GM18870 (cell line): Measurements from ENCODE around the gene PGBD5.
"Not testable (repeated sequence)": the region's sequence is repeated elsewhere in the genome, so short reads cannot be mapped to it uniquely, and the experiment has no call there.

Experiments used
- ATAC-seq: cut with Tn5 transposase; IDR thresholded peaks from one replicate; pipeline ENCODE4 v1.9.1; 2021; ENCODE audit warnings: moderate library complexity; ENCODE audit not compliant: unreplicated experiment

PGBD5 gene, protein sequence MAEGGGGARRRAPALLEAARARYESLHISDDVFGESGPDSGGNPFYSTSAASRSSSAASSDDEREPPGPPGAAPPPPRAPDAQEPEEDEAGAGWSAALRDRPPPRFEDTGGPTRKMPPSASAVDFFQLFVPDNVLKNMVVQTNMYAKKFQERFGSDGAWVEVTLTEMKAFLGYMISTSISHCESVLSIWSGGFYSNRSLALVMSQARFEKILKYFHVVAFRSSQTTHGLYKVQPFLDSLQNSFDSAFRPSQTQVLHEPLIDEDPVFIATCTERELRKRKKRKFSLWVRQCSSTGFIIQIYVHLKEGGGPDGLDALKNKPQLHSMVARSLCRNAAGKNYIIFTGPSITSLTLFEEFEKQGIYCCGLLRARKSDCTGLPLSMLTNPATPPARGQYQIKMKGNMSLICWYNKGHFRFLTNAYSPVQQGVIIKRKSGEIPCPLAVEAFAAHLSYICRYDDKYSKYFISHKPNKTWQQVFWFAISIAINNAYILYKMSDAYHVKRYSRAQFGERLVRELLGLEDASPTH

DNA sequence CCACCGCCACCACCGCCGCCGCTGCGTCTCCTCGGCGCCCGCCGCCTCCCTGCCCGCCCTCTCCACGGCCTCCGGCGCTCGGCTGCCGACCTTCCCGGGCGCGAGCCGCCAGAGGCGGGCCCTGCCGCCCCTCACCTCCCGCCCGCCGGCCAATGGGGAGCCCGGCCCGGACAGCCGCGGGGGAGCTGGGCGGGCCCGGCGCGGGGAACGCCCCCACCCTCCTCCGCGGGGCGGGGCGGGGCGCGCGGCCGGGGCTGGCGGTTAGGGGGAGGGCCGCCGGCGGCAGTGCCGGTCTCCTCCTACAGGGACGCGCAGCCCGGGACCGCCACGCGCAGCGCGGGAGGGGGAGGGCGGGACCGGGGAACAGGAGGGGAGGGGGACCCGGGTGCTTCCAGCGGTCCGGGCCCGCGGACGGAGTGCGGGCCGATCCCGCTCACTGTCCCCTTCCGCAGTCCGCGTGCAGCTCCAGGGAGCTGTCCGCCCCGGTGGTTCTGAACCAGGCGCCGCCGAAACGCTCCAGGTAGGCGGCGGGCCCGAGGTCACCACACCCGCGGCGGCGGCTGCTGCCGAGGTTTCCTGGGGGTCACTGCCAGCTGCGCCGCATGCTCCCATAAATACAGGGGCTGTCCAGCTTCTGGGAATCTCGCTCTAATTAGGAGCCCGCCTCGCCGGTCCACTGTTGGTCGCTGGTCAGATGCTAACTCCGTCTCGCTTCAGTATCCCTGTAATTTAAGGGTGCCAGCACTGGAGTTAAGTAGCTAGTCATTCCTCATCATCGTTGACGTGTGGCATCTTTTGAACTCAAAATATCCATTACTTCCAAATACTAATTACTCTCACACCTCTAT, at the start of gene PGBD5:
TSS of gene PGBD5 (minus strand) at position 87 of the 848 bp plus-strand sequence. CDS start 404 bp downstream, outside the sequence.
- ATAC-seq = no peak

DNA sequence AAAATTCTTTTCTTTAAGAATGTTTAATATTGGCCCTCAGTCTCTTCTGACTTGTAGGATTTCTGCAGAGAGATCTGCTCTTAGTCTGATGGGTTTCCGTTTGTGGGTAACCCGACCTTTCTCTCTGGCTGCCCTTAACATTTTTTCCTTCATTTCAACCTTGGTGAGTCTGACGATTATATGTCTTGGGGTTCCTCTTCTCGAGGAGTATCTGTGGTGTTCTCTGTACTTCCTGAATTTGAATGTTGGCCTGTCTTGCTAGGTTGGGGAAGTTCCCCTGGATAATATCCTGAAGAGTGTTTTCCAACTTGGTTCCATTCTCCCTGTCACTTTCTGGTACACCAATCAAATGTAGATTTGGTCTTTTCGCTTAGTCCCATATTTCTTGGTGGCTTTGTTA, 48.8 kb upstream of the PGBD5 start:
- not testable (repeated sequence) for ATAC-seq

DNA sequence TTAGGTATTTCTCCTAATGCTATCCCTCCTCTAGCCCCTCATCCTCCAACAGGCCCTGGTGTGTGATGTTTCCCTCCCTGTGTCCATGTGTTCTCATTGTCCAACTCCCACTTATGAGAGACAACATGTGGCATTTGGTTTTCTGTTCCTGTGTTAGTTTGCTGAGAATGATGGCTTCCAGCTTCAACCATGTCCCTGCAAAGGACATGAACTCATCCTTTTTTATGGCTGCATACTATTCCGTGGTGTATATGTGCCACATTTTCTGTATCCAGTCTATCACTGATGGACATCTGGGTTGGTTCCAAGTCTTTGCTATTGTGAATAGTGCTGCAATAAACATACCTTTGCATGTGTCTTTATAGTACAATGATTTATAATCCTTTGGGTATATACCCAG, 44.6 kb upstream of the PGBD5 start:
- not testable (repeated sequence) for ATAC-seq

DNA sequence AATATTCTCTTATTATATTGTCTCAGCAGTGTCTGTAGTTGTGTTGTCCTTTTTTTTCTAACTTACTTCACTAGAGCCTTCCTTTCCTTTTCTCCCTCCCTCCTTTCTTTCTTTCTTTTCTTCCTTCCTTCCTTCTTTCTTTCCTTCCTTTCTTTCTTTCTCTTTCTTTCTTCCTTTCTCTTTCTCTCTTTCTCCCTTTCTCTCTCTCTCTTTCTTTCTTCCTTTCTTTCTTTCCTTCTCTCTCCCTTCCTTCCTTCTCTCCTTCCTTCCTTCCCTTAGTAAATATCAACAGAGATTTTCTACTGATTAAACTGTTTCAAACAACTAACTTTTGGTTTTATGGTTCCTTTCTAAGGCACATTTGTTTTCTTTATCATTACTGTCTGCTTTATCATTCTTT, 43.1 kb upstream of the PGBD5 start:
- no peak for ATAC-seq

DNA sequence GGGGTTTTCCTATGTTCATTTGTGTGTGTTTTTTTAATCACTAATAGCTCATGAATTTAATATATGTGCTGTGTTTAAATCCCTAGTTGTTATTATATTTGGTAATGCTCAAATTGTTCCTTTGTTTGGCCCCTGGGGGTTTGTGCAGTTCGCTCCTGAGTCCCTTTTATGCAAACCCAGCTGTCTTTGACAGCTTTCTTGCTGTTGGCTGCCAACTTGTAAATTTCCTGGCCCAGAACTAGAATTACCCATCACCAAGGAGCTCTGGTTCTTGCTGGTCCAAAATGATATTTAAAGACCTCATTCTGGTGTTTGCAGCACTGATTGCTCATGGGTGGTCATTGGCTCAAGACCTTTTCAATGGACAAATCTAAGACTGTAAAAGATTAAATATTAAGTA, 39.6 kb upstream of the PGBD5 start:
- no peak for ATAC-seq

DNA sequence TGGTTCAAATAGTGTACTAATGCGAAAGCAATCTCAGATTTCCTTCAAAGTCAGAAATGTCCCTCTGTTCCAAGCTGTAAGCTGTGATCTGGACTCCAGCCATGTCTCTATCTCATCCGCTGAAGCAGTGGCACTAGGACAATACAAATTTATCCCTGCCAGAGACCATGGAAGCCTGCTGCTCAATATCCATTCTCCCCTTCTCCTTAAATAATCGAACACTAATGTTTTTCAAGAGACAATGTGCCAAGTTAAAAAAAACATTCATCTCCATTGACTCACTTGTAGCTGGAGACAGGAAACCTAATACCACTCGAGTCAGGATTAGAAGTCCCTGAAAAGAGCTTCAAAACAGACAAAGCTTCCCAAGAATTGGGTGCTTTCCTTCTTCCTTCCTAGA, 38.5 kb upstream of the PGBD5 start:
- ATAC-seq = no peak

DNA sequence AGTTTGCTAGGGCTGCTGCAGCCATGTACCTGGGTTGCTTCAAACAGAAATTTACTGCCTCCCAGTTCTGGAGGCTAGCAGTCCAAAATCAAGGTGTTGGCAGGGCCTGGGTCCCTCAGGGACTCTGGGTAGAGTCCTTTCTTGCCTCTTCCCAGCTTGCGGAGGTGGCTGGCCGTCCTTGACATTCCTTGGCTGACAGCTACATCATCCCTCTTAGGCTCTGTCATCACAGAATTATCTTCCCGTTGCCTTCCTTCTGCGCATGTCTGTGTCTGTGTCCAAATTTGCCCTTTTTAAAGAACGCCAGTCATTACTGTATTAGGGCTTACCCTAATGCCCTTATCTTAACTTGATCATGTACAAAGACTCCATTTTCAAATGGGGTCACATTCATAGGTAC, 37.6 kb upstream of the PGBD5 start:
- ATAC-seq = no peak

DNA sequence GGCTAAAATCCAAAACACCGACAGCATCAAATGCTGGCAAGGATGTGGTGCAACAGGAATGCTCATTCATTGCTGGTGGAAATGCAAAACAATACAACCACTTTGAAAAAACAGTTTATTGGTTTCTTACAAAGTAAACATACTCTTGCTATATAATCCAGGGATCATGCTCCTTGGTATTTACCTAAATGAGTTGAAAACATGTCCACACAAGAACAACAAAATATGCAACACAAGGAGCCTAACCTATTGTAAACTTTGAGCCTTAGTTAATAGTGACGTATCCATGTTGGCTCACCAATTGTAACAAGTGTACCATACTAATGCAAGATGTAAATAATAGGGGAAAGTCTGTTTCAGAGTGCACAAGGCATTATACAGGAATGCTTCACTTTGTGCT, 37.2 kb upstream of the PGBD5 start:
- no peak for ATAC-seq

DNA sequence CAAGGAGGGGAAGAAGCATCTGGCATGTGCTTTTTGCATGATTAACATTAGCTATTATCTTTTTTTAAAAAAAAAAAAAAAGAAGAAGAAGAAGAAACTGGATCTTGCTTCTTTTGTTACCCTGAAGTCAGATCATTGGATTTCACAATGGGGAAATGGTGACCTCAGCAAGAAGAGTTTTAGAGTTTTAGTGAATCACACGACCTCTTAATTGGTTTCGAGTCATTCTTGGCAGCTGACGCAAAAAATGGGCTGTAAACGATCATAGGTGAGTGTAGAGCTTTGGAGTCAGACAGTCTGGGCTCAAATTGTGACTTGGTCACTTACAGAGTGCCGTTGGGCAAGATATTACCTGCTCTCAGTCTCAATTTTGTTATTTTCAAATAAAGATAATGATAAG, 33.3 kb upstream of the PGBD5 start:
- ATAC-seq = no peak

DNA sequence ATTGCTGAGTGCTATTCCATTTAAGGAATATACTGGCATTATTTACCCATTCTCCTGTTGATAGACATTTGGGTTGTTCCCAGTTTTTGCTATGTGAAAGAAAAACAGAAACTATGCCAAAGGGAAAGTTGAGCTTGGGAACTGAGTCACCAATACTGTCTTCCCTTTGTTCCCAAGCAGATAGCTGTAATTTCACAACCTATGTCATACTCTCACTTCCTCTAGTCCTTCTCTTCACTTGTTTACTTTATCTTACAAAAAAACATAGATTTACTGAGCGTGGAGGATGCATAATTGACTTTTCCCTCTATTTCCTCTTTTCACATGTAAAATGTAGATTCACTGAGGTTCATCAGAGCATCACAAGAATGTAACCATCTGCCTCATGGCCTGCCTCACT, 32.4 kb upstream of the PGBD5 start:
- no peak for ATAC-seq

DNA sequence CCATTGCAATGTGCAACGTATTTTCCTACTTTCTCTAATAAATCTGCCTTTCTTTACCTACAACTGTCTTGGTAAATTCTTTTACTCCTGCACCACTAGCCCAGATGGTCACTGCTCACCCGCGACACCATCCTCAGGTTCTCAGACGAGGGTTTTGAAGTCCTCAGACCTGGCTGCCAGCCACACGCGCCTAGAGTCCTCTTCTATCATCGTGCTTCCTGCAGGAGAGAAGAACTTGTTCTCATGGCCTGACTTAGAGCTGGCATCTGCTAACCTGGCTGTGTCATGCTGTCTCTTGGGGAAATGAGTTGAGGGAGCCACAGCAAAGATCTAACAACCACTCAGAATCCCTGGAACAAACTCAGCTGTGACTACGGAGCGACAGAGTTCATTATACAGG, 30.3 kb upstream of the PGBD5 start:
- ATAC-seq = no peak

DNA sequence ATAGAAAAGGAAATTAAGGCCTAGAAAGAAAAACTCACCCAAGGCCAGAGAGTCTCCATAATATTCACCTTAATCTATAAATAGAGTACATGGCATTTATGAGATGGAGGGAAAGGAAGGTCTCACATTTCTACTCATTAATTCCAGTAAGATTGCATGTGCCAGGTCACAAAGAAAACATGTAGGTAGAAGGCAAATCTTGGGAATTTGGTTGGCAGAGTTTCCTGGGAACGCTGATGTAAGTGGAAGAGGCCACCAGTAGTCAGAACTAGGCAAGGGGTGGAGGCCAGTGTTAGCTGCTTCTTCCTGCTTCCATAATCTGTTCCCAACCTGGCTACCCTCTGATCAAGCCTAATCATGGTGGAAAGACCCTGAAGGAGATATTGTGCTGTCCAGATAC, 29.2 kb upstream of the PGBD5 start:
- no peak for ATAC-seq

DNA sequence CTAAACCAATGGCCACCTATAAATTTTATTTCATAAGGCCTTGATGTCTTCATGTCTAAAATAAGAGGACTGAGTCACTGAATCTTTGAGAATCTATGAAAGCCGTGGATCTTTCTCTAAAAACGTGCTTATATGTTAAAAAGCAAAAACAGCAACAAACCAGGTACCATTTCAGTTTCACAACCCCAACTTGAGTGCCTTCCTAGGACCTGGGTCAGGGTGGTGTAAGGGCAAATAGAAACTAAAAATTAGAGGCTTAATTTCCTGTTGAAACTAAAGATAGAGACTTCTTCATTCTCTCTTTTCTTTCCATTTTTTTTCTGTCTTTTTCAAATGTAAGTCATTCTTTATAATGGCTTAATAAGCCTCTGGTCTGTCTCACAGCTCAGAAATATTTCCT, 27.2 kb upstream of the PGBD5 start:
- no peak for ATAC-seq

DNA sequence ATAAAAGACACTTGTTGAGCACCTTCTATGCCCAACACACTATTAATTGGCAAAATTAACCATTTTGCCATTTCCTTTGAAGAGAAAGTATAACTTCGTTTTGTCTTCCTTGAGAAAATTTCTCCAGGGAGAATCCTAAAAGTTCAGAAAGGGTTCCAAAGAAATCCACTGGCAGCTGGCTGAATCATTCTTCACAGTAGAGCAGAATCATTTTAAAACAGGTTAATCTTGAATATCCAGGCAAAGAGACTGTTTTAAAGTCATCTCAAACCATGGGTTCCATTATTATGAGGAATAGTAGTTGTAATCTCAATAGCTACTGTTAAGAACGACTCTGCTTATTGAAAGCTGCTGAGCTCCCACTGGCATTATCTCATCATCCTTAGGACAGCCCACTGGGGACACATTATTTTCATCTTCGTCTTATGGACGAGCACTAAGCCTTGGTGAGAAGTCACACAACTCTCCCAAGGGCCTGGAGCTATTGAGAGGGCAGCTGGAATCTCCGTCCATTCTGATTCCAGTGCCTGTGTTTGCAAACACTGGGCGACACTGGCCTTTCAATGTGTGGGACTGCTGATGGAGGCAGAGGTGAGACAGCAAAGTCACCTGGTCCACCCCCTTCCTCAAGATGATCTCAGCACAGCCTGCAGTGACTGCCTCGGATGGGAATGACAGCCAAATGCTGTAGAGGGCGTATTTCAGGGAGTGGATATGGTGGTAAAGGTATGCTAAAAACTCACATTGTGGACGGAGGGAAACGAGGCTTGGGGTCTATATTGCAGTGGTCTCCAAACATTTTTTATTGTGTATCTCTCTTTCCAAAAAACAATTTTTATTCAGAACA, 15.3 kb upstream of the PGBD5 start:
- ATAC-seq = no peak

DNA sequence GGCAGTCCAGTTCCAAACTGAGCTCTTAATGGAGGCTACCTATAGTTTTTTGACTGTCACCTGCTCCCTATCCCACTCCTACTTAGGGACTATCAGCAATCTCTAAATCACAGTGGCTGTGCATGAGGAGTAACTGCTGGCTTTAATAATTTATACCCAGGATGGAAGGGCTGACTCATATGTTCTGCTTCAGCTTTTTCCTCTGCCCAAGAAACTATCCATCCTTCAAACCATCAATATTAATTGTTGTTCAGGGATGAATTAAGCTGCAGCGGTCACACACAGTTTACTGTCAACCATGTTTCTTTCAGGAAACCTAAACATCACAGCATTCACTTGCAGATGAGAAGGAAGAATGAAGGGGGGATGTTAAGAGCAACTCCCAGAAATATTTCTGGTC, 9.0 kb upstream of the PGBD5 start:
- no peak for ATAC-seq

DNA sequence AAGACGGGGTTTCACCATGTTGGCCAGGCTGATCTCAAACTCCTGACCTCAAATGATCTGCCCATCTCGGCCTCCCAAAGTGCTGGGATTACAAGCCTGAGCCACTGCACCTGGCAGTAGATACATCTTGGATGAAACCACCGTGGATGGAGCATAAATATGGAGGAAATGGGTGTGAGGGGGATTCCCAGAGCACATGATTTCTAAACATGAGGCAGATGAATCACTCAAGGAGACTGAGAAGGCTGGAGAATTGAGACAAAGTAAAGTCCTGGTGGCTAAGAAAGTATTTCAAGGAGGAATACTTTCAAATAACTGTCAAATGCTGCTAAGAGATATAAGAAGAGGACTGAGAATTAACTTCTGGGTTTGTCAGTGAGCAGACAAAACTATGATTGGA, 5.4 kb upstream of the PGBD5 start:
- ATAC-seq = no peak

DNA sequence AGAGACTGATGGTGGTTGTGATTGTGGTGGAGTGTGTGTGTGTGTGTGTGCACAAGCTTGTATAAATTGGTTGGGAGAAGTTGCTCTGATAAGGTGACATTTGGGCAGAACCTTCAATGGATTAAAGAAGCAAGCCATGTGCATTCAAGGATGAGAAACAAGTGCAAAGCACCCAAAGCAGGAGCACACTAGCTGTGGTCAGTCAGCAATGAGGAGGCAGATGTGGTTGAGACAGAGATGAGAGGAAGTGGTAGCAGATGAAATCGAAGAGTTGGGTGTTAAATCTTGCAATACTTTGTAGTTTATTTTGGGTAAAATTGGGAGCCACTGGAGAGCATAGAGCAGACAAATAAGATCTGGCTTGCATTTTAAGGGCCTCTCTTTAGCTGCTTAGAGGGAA, 4.4 kb upstream of the PGBD5 start:
- ATAC-seq = no peak

DNA sequence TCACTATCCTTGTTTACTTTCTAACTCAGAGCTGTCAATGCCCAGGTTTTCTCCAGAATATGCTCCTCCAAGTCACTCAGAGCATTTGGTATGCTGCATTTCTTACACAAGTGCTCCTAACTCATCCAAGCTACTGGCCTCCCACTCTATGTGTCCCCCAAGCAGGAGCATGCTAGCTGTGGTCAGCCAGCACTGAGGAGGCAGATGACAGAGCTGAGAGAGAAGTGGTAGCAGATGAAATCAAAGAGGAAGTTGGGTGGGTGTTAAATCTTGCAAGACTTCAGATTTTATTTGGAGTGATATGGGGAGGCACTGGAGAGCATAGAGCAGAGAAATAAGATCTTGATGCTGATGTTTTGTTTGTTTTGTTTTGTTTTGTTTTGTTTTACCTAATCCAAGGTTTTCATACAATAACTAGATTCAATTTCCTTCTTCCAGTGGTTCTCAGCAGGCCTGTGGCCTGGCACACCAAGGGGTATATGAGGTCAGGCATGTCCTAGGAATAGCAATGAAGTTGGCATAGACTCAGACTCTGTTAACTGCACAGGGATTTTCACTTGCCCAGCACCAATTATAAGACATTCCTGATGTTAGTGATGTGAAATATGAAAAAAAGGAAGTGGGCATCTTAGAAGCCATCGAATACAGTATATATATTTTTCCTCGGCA, 3.1 kb upstream of the PGBD5 start:
- ATAC-seq = no peak

DNA sequence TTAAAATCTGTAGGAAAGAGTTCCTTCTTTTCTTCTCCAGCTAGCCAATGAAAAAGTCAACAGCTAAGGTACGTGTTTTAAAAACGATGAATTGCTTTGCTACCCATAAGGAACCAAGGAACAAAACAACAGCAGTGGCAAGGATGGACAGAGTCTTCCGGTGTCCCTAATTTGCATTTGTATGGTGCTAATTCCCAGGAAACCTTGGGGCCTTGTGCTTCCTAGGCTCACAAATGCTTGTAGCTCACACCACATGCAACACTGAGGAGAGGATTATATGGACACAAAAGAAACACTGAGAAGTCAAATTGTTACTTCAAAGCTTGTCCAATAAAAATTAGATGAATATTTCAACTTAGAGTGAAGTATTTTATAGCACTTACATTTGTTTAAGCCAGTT, 1.8 kb upstream of the PGBD5 start:
- no peak for ATAC-seq

DNA sequence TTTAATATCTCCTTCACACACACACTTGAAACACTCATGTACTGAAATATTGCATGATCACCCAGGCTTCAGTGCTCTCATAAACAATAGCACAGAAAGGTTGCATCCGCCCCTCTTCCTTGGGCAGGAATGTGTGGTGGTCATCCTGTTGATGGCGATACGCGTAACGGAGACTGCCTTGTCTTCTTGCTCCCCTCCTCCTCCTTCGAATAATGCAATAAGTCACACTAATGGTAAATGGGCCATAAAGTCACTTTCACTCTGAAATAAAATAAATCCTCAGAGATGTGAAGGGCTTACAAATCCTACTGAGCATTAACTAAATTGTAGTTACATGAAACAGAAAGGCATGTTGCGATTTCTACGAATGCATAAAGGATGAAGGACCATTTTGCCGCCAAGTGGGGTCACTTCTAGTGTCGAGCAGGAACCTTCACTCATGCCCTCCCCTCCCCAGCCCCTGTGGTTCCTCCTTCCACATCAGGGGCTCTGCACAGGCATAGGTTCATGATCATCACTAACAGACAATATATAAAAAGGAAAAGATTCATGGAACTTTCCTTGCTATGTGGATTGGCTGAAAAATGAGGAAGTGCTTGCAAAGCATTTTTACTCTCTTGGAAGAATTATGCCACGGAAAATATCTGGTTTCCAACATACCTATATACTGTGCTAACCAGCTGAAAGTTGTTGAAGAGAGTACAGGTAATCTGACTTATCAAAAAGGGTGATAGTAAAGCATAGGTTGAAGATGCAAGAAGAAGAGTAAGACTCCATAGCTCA, 1.2 kb upstream of the PGBD5 start:
- no peak for ATAC-seq
